ENCODE results near the gene ZNF710. TPM values are rescaled to one million over a fixed set of nuclear protein-coding genes. Genes with fewer than 3 reads are reported as not detected.

The ZNF710 gene
- total and polyA plus RNA-seq, 10 donors = 12.5 to 66.4 (median 30.2) TPM

GRCh38 chr15:90033448-90033847, 32.3 kb downstream of the ZNF710 start:
- Histone ChIP-seq H3K4me1 (peaks cover 59 to 100% (median 83%) of the 10 kb centered on the region in 6 donors), H3K4me3 (peak overlapping the region in 1 of 8 donors; percentile 54), H3K27me3 (replicated peaks in 1 of 7) (no peaks in the 10 kb centered on the region), H3K36me3 (no peaks in the 10 kb centered on the region), H3K9me3 (no peaks in the 10 kb centered on the region), H3K27ac (peak overlapping the region; percentile 42 to 93 (median 88))
- intact Hi-C loops (cut with DNase I; ENCODE audit: low total_unique reads) = no loop called here
- WGBS, 5 donors = 55 to 90% (median 77%) methylated on average over 6 of the region's 6 CpGs
- TF ChIP-seq CTCF (IDR thresholded peaks at IDR 0.05 in 8 of 11, conservative IDR thresholded peaks at IDR 0.05 in 3 of 11) (no peak), POLR2AphosphoS5 (IDR thresholded peaks at IDR 0.05) (no peak), POLR2A (IDR thresholded peaks at IDR 0.05) (no peak)
- peak; percentile 40 for DNase-seq

- no peaks in the 10 kb centered on the region for H3K36me3 ChIP-seq
- TF ChIP-seq CTCF (IDR thresholded peaks at IDR 0.05 in 8 of 11, conservative IDR thresholded peaks at IDR 0.05 in 3 of 11) = no peak
- peak in 1 of 3 donors; percentile 4 for TF ChIP-seq POLR2A (IDR thresholded peaks at IDR 0.05)
- peak; percentile 74 to 82 (median 74) for TF ChIP-seq POLR2AphosphoS5 (IDR thresholded peaks at IDR 0.05)
- peak overlapping the region in 1 of 8 donors; percentile 54 for H3K4me3 ChIP-seq
- DNase-seq = peak; percentile 91
- peak overlapping the region; percentile 81 to 93 (median 90) for H3K27ac ChIP-seq
- no peaks in the 10 kb centered on the region for H3K9me3 ChIP-seq
- H3K27me3 ChIP-seq (replicated peaks in 1 of 7) = no peaks in the 10 kb centered on the region
- 43 to 63% (median 53%) methylated on average over 18 to 19 of the region's 19 CpGs for WGBS, 5 donors
- peaks cover 59 to 100% (median 89%) of the 10 kb centered on the region in 6 donors for H3K4me1 ChIP-seq
- intact Hi-C loops (cut with DNase I; ENCODE audit: low total_unique reads) = no loop called here
Measured at GRCh38 chr15:90035095-90035839, 34.1 kb downstream of the ZNF710 start.

GRCh38 chr15:90035840-90036230, 34.7 kb downstream of the ZNF710 start:
- TF ChIP-seq POLR2A (IDR thresholded peaks at IDR 0.05) (no peak), CTCF (IDR thresholded peaks at IDR 0.05 in 8 of 11, conservative IDR thresholded peaks at IDR 0.05 in 3 of 11) (no peak), POLR2AphosphoS5 (IDR thresholded peaks at IDR 0.05) (no peak)
- H3K36me3 ChIP-seq = no peaks in the 10 kb centered on the region
- no peaks in the 10 kb centered on the region for H3K27me3 ChIP-seq (replicated peaks in 1 of 7)
- peaks cover 61 to 100% (median 91%) of the 10 kb centered on the region in 6 donors for H3K4me1 ChIP-seq
- H3K27ac ChIP-seq = peak overlapping the region; percentile 31 to 93 (median 90)
- intact Hi-C loops (cut with DNase I; ENCODE audit: low total_unique reads) = no loop called here
- 37 to 55% (median 43%) methylated on average over 10 of the region's 10 CpGs for WGBS, 5 donors
- H3K9me3 ChIP-seq = no peaks in the 10 kb centered on the region
- peak overlapping the region in 1 of 8 donors; percentile 54 for H3K4me3 ChIP-seq
- peak; percentile 89 for DNase-seq

GRCh38 chr15:90036343-90036742, 35.2 kb downstream of the ZNF710 start:
- peaks cover 58 to 100% (median 88%) of the 10 kb centered on the region in 6 donors for H3K4me1 ChIP-seq
- H3K36me3 ChIP-seq = no peaks in the 10 kb centered on the region
- WGBS, 5 donors = 65 to 78% (median 72%) methylated on average over 9 of the region's 9 CpGs
- no peaks in the 10 kb centered on the region for H3K9me3 ChIP-seq
- DNase-seq = peak; percentile 58
- TF ChIP-seq POLR2A (IDR thresholded peaks at IDR 0.05) (no peak), CTCF (IDR thresholded peaks at IDR 0.05 in 8 of 11, conservative IDR thresholded peaks at IDR 0.05 in 3 of 11) (no peak), POLR2AphosphoS5 (IDR thresholded peaks at IDR 0.05) (no peak)
- no peaks in the 10 kb centered on the region for H3K27me3 ChIP-seq (replicated peaks in 1 of 7)
- H3K27ac ChIP-seq = peak overlapping the region in 7 of 8 donors; percentile 85 to 93 (median 91)
- intact Hi-C loops (cut with DNase I; ENCODE audit: low total_unique reads) = no loop called here
- H3K4me3 ChIP-seq = peak overlapping the region in 1 of 8 donors; percentile 54
